NCI-H2227 (cell line): ENCODE measurements around the gene KAZN.

Experiments used
- DNase-seq: peaks from one replicate; lab custom pipeline; 2025; ENCODE audit not compliant: unreplicated experiment; lab: John Stamatoyannopoulos, UW

The KAZN gene

DNA sequence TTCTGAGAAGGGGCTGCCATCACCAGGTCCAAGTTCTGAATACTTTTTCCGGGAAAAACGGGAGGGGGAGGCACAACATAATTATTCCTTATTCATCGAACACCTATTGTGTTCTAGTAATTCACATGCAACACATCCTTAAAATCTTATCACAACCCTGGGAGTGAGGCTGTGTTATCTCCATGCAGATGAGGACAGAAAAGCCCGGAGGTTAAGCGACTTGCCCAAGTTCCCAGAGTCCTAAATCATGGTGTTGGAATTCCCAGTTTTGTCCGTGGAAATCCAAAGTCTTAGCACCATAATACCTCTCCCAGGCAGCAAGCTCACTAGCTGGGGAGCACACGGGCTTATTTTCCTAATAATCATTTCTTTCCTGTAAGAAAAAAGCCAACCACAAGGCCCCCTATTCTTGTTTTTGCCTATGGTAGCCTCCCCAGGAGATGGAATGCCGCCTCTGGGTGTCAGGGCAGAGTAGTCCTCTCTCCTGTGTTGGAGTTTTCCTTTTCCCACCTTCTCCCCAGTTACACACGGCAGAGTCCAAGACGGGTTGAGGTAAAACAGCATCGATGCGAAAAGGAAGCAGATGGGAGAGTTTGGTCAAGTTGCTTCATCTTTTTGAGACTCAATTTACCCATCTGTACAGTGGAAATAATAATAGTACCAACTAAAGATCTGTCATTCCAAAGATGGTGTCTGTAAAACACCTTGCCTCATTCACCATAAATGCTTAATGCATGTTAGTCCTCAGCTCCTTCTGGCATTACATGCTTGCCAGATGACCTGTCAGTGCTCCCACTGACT lies 327.1 kb downstream of the KAZN start:
- DNase-seq: no peak

DNA sequence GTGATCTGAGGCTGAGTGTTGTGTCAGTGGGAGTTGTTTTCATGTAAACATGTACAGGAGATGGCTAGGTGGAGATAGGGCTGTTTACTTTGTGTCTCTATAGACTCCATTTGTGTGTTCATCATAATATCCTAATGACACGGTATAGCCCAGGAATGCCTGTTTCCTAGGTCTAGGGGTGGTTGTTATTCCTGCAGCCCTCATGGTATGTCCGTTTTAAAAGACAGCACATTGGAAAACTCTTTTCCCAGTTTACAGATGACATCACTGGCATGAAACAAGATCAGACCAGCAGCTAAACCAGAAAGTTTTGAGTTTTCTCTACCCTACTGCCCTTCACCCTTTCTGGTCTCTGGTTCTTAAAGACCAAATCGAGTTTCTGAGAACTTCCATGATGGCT lies 327.7 kb downstream of the KAZN start:
- no peak for DNase-seq

DNA sequence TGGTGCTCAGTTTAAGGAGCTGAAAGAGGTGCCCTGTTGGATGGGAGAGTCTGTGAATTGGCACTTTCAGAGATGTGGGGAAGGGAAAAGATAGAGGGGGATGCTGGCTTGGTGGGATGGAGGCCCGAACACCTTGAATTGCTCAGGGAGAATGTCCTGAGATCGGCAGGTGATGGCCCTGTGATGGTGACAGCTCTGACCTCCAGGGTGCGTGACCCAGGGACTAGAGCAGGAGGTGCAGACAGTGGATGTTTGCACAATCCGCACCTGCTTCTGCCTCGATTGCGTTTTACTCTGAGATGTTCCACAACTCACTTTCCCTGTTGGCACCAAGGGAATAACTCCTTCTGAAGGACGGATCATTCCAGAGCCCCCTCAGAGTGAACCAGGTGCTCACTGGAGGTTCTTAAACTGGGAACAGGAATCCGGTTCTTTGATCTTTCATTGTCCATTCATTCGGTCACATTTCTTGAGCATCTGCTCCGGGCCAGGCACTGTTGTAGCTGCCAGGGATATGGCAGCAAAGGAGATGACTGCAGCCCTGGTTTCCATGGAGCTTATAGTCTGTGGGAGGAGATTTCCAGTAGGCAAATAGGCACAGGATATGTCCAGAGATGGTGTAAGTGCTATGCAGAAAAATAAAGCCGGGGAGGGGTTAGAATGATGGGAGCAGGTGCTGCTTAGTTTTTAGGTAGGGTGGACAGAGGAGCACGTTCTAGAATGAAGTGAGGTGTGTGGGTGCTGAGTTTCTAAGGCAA lies 328.5 kb downstream of the KAZN start:
- no peak for DNase-seq

DNA sequence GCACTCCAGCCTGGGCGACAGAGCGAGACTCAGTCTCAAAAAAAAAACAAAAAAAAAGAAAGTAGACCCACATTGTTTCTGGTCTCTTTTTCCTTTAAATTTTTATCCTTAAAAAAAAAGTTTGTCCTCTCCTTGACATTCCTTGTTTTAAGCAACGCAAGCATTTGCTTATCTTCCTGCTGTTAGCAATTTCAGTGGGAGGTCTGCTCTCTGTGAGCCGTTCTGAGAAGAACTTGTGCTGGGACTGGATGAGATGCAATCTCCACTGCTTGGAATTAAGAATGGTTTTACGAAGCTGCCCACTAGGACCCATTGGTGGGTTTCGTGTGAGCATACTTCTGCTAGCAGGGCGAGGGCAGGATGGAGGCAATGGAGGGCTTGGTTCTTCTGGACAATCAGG lies 329.9 kb downstream of the KAZN start:
- no peak for DNase-seq

DNA sequence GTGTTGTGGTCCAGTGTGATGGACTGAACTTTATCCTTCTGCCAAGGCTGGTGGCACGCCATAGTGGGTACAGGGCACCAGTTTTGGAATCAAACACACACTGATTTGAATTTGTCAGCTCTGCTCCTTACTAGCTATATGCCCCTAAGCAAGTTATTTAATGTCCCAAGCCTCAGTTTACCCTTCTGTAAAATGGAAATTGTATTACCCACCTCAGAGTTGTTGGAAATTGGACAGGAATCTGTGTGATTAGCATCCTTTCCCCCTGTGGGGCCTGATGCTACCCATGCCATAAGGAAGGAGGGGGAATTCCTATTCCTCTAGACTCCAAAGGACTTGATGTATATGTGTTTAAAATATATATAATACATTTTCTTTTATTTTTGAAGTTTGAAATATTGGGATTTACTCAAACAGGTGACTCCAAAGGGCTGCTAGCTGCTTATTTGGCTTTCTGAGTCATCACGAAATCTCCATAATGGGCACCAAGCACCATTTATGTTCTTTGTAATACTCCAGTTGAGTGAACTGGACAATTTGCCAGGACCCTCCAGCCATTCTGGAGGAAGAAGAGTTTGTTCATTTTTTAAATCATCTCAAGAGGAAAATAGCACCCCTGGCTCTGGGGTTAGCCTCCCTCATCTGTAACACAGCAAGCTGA lies 330.5 kb downstream of the KAZN start:
- no peak for DNase-seq

DNA sequence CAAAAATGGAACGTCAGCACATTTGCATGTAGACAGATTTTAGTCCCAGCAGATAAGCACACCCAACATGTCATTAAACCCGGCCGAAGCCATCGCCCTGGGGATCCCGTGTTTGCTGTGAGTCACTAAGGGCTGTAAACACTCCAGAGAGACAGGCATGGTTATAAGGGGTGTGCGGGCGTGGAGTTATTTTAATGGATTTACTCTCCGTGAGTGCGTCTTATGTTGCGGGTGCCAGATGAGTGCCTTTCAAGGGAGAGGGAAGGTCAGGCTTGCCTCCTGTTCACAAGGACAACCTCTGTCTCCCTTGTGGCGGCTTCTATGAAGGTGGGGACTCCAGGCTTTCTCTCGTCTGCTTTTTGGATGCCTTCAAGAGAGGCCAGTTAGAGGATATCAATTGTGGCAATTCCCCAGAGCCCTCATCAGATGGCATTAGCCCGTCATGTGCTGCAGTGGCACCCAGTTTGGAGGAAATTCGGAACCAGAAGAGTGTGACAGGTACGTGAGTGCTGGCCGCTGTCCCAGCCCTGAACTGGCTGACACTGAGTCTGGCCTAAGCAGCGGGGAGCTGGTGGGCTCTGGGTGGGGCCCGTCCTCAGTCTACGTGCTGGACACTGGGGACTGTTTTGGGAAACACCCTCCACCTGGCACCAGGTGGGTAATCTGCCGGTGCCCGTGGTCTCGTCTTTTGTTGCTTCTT lies 331.2 kb downstream of the KAZN start:
- peak; percentile 69 for DNase-seq

DNA sequence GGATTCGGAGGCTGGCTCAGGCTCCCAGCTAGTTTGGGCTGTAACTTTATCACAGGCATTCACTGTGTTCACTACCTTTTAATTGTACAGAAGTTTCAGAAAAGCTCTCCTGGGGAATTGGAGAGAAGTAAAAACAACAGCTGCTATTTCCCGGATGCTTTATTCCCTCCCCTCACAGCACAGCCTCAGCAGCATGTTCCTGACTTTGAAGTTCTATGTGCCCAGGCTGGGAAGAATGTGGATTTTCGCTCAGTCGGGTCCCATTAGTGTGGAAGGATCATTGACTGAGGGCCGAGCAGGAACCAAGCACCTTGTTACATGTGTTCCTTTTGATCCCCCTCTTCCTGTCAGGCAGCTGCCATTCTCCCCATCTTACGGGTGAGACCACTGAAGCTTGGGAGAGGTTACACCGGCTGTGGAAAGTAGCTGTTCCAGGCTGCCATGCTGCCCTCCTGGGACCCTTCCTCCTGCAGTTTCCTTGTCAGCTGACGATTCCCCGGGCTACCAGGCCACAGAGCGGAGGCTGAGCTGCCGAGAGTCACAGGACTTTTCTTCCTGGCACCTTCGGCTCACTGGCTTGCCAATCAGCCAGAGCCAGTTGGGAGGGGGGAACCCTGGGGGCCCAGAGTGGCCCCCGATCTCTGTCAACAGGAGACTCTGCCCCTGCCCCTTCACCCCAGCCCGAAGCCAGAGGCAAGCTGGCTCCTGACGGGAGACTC lies 331.9 kb downstream of the KAZN start:
- DNase-seq: no peak

DNA sequence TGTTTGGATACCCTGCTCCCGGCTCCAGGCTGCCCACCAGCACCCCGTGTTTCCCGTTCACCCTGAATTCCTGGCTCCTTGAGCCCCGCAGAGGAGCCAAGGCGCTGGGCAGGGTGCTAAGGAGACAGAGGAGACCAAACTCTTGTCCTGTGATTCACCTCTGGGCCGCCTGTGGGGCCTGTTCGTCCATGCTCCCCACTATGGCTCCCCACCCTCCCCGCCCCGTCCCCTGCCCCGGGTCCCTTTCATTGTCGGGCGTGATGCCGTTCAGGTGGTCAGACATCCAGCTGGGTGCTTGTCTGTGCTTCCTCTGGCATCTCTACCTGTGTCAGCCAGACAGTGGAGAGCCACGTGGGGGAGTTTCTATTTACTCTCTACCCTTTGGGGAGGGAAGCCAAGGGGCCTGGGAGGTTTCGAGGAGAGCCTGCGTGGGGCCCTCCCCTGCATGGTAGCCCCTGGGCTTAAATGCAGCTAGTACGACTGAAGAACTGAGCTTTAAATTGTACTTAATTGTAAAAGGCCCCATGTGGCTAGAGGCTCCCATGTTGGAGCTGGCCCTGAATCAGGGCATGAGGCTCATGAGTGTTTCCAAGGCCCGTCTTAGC lies 333.7 kb downstream of the KAZN start:
- DNase-seq: no peak

DNA sequence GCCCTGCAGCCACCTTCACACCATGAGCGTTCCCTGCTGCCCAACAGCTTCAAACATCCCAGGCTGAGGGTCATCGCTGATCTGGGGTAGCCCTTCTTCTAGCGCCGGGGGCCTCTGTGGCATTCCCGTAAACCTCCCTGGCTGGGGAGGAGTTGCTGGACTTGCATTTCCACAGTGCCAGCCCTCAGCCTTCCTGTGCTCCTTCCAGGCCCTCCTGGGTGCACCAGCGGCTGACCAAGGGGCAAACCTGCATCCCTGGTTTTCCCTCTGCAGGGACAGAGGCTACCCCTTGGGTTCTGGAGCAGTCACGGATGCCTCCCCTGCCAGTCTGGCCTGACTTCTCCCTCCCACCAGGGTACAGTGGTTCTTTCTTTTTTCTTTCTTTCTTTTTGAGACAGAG lies 336.4 kb downstream of the KAZN start:
- no peak for DNase-seq

DNA sequence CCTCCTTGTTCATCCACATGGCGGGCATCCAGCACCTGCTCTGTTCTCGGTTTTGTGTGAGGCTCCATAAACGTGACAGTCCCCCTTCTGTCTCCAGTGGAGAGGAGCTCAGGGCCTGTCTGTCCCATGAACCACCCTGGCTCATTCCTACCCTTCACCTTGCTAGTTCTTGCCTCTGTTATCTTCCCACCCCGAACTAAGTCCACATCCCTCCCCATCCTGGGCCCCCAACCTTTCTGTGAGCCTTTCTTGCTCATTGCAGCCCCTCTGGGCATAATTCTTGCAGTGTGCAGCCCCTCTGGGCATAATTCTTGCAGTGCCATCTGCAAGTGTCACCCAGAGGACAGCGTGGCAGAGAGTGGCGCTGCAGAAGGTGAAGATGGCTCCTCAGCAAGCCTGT lies 338.3 kb downstream of the KAZN start:
- DNase-seq: no peak

DNA sequence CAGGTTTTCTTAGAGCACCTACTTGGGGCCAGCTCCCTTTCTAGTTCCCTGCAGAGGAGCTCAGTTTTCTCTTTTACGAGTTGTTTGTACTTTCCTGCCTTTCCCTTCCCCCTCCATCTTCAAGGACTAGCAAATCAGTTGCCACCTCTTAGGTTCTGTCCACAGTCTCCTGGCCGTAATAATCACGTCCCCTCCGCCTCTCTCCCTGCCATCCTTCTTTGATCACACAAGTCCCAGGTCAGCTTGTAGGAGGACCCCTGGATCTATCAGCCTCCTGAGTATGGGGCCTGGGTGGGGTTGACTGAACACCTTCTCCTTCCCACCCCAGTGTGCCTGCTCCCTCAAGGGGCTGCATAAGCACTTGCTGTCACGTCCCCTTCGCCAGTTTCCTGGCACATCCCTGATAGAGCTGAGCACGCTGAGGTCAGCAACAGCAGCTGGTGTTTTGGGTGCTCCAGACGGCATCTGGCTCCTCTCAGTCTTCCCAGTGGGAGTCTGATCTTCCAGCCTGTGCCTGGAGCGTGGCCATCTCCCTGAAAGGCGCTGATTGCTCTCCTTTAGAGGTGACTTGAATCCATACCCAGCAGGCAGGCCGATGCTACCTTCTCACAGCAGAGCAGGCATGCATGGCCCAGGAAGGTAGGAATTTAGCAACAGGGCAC lies 338.9 kb downstream of the KAZN start:
- no peak for DNase-seq

DNA sequence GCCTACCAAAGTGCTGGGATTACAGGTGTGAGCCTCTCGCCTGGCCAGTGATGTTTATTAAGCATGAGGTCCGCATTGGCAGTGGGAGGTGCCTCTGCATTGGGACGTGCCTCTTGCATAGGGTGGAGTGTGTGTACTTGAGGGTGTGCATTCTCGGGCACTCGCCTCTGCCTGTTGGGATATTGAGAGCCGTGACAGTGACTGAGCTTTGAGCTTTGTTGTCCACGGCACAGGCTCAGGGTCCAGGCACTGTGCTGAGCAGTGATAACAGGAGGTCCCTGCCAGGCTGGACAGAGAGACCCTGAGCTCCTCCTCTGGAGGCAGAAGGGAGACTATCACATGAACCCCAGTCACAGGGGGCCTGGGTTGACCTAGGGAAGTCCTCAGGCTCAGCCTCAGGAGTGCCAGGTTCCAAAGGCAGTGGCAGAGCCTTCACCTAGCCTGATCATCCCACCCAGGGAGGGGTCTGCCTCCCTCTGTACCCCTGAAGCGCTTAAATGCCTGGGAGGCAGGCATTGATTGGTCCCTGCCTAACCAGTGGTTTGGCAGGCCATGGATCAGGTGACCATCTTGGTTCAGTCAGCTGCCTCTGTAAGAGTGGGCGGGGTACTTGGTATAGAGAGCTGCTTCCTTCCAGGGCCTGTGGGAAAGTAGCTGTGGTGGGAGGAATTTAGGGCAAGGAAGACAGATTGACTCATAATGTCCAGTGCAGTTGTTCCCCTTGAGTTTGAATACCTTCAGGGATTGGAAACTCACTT lies 341.2 kb downstream of the KAZN start:
- DNase-seq: no peak

DNA sequence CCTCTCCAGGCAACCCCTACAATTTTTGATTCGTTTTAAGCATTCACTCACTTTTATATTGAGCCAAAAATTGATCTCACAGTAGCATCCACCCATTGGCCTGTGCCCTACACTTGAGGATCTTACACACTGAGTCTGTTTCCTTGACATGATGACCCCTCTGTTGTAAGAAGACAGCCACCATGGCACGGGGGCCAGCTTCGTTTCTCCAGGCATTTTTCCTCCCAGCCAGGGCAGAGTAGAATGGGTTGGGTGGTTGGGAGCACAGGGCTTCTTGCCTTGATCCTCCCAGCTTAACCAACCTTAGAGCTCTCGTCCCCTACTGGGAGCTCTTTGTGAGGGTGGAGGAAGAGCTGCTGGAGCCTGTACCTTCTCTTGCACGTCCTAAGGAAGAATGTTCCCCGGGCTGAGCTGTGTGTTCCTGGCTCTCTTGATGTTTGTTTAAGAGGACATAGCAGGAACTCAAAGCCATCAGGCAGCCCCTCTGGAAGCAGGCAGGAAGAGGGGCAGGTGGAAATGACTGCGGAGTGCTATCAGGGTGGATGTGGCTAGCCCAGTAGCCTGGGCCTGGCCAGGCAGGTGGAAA lies 341.9 kb downstream of the KAZN start:
- DNase-seq: no peak

DNA sequence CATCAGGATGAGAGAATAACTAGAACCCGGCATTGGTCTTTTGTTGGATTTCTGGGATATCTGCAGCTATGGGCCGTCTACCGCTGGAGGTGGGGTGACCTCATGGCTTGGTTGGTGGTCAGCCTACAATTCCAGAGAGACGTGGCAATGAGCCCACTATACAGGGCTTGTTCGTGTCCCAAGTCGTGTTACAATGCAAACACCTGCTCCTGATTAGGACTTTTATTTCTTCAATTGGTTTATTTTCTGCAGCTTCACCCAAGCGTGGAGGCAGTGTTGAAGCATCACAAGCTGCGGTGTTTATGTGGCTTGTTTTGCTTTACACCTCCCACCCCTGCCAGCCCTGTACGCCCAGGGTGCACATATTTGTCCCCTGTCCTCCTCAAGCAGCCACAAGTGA lies 343.4 kb downstream of the KAZN start:
- no peak for DNase-seq

DNA sequence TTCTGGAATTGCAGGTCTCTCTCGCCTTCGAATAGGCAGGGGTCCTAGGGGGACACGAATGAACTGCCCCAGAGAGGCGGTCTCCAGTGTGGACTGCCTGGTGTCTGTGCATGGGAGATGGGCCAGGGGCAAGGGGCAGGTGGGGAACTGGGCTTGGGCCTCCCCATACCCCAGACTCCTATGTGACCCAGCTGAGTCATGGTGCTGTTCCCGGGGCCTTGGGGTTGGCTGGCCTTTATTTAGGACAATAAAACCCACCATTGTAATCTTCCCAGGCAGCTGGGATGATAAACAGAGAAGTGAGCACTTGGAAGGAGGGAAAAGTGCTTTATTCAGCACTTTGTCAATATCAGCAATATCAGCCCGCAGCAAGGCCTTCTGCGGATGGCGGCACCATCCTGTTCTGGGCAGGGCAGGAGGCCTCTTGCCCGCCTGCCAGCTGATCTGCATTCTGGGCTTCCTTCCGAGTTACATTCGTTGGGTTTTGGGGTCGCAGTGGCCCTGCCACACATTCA lies 346.0 kb downstream of the KAZN start:
- peak; percentile 32 for DNase-seq

DNA sequence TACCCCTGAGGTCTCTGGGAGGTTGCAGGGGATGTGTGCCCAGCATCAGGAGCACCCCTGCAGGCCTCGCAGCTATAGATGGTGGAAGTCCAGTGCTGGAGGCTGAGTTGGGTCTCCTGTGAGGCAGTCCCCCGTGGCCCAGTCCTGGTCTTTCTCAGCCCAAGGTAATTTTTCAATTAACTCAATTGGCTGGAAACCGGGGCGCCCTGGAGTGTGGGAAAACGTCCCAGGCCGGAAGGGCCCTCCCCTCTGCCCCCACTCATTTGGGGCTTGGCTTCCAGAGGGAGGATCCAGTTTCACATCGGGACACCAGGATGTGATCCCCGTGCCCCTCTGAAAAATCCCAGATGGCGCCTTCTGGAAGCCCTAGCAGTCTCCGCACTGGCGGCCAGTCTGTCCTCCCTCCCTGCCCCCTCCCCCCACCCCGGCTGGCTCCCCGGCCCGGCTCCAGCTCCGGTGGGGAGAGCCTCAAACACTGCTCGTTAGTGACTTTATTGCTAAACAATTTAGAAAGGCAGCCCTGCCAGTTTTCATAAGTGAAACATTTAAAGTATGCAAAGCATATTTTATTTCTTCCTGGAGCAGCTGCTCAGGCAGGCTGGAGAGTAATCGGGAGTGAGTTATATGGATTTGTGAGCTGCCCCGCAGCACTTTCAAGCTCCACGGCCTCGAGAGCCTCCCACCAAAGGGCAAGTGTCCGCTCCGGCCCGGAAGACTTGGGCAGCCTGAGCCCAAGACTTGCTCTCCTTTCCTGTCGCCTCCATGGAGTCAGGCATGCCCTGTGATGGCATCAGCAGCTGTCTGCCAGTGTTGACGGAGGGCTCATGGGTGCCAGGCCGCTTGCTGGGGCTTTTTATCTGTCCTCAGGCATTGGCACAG lies 346.9 kb downstream of the KAZN start:
- DNase-seq: no peak

DNA sequence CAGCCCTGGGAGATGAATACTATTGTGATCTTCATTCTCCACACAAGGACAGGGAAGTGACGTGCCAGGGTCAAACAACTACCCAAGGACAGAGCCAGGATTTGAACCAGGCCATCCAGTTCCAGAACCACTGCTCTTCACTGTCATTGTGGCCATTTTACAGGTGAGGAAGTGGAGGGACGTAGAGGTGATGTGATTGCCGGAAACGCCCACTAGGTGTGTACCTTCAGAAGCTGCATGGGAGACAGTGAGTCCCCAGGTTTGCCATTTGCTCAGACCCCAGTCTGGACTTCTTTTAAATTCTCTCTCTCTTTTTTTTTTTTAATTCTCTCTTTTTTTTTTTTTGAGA lies 347.5 kb downstream of the KAZN start:
- no peak for DNase-seq
